HG03565 (cell line): Measurements from ENCODE around the gene LMNB1.
"Not testable (repeated sequence)": the region's sequence is repeated elsewhere in the genome, so short reads cannot be mapped to it uniquely, and the experiment has no call there.

Experiments used
- ATAC-seq: cut with Tn5 transposase; IDR thresholded peaks from one replicate; pipeline ENCODE4 v1.9.1; 2021; ENCODE audit warnings: mild to moderate bottlenecking, moderate library complexity; ENCODE audit not compliant: unreplicated experiment

The LMNB1 gene, protein sequence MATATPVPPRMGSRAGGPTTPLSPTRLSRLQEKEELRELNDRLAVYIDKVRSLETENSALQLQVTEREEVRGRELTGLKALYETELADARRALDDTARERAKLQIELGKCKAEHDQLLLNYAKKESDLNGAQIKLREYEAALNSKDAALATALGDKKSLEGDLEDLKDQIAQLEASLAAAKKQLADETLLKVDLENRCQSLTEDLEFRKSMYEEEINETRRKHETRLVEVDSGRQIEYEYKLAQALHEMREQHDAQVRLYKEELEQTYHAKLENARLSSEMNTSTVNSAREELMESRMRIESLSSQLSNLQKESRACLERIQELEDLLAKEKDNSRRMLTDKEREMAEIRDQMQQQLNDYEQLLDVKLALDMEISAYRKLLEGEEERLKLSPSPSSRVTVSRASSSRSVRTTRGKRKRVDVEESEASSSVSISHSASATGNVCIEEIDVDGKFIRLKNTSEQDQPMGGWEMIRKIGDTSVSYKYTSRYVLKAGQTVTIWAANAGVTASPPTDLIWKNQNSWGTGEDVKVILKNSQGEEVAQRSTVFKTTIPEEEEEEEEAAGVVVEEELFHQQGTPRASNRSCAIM

DNA sequence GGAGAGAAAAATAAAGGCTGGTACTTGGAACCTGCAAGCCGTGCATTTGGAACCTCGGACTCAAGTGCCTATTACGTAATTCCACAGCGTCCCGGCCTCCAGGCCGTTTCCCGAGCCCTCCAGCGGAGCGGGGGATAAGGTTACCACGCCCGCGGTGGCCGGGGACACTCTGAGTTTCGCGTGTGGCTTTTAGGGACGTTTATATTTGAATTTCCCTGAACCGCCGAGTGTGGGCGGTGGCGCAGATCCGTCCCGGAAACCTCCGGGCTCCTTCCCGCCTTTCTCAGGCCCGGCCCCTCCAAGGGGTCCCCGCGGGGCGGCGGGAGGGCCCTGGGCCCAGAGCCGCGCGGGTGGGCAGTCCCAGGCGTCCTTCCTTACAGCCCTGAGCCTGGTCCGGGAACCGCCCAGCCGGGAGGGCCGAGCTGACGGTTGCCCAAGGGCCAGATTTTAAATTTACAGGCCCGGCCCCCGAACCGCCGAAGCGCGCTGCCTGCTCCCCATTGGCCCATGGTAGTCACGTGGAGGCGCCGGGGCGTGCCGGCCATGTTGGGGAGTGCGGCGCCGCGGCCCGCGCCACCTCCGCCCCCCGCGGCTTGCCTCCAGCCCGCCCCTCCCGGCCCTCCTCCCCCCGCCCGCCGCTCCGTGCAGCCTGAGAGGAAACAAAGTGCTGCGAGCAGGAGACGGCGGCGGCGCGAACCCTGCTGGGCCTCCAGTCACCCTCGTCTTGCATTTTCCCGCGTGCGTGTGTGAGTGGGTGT, at the start of gene LMNB1:
LMNB1 (plus strand) TSS at position 638 of the 758 bp plus-strand sequence. CDS start 373 bp downstream, outside the sequence.
- ATAC-seq, result peak; percentile 56

DNA sequence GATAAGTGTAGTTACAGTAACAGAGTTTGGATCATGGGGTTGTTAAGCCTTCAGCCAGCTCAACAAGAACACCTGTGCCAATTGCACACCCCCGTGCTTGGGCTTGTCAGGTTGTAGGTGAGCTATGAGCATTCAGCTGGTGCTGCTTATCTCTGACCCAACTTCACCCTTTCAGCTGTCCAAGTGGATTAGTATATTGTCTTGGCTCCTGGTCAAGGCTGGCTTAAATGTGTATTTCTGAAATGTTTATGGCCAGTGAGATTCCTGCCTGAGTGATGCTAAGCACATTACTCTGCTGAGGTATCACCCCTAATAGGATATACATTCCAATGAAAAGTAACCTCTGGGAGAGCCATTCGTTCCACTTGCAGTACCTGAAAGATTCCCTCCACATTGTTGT, 44.2 kb upstream of the LMNB1 start:
- ATAC-seq, result no peak

DNA sequence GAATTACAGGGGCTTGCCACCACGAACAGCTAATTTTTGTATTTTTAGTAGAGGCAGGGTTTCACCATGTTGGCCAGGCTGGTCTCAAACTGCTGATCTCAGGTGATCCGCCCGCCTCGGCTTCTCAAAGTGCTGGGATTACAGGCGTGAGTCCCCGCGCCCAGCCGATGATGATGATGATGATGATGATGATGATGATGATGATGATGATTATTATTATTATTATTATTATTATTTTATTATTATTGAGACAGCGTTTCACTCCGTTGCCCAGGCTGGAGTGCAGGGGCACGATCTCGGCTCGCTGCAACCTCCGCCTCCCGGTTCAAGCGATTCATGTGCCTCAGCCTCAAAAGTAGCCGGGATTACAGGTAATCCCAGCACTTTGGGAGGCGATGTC, 42.4 kb upstream of the LMNB1 start:
- not testable (repeated sequence) for ATAC-seq

DNA sequence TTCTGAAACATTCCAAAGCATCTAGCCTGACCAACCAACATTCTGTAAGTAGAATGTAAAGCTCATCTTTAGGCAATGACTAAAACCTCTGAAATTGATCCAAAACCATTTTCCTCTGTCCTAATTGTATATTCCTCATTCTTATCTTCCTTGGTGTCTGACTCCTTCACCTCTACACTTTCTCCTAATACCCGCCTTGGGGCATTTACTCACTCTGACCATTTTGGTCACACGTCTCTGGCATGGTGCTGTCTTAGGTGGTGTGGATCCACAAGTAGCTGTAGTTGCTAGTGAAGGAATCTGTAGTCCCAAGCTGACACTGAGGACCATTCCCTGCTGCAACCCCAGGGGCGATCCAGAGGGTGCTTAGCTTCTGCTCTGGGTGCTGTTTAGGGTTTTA, 40.8 kb upstream of the LMNB1 start:
- no peak for ATAC-seq

DNA sequence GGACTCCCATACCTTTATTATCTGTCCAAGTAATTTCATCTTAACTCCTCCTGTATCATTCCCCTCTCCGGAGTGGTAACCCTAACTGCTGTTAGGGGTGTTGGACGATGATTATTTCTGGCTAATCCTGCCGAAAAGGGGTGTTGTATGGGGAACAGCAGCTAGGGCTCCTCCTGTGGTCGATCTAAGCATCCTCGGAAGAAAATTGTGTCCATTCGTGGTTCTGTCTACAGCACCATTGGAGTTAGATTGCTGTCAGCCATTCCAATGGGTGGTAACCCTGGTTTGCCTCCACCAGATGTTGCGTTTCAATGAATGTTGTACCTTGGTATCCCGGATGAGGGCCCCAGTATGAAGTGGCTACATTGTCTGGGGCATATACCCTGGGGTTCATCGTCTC, 35.6 kb upstream of the LMNB1 start:
- ATAC-seq, result no peak

DNA sequence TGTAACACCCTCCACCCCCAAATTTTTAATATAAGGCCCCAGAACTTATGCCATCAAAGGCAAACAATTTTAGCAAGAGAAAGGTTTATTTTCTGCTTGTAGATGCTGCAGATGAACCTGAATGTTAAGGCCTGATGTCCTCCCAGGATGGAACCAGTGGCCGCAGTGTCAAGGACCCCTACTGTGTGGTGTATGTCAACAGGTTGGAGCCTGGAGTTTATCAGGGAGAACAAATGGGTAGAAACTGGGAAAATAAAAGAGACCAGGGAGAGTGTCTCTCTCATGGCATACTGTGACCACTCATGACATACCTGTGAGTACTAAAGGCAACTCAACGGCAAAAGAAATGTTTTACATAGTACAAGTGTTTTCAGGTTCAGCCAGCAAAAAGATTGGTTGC, 34.5 kb upstream of the LMNB1 start:
- ATAC-seq, result no peak

DNA sequence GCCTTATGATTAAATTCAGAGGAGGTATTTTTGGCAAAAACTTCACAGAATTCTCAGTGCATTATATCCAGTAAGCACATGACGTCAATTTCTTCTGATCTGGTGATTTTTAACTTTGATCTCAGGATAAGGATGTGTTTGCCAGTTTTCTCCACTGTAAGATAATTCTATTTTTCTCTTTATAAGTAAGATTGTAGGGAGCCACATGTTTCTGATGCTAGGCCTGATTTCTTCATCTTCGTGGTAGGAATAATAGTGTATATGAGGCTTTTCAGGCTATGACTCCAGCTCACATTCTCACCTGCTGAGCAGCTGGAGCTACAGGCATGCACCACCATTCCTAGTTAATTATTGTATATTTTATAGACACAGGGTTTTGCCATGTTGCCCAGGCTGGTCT, 32.1 kb upstream of the LMNB1 start:
- no peak for ATAC-seq

DNA sequence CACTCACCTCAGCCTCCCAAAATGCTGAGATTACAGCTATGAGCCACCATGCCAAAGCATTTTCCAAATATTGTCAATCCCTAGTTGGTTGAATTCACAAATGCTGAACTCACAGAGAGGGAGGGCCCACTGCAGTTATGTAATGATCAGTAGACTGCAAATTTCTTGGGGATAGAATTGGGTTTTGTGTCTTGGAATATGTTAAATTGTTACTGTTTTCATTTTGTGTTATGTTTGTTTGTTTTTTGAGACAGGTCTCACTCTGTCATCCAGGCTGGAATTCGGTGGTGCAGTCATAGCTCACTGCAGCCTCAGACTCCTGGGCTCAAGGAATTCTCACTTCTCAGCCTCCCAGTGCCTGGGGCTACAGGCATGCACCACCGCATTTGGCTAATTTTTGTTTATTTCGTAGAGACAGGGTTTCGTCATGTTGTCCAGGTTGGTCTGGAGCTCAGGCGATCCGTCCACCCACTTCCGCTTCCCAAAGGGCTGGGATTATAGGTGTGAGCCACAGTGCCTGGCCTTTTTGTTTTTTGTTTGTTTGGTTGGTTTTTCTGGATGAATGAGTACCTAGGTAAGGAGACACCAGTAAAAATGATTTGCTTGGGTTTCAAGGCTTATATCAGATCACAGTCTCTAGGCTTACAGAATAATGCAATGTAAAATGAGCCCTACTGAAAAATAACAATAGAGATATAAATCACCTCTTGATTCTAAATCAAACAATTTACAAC, 31.5 kb upstream of the LMNB1 start:
- no peak for ATAC-seq

DNA sequence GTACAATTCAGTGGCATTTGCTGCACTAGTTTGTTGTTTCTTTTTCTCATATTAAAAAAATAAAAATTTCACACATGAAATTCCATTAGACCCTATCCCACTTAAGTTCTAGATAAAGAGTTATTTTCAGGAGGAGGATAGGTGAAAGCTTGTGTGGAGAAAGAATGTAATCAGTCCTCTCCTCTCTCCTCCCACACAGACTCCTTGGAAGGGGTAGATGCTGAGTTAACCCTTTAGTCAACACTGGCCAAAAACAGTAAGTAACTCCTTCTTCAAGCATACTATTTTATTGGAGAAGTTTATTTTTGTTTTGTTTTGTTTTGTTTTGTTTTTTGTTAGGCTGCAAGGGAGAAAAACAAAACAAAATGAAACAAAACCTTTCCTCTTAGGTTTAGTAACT, 30.6 kb upstream of the LMNB1 start:
- no peak for ATAC-seq

DNA sequence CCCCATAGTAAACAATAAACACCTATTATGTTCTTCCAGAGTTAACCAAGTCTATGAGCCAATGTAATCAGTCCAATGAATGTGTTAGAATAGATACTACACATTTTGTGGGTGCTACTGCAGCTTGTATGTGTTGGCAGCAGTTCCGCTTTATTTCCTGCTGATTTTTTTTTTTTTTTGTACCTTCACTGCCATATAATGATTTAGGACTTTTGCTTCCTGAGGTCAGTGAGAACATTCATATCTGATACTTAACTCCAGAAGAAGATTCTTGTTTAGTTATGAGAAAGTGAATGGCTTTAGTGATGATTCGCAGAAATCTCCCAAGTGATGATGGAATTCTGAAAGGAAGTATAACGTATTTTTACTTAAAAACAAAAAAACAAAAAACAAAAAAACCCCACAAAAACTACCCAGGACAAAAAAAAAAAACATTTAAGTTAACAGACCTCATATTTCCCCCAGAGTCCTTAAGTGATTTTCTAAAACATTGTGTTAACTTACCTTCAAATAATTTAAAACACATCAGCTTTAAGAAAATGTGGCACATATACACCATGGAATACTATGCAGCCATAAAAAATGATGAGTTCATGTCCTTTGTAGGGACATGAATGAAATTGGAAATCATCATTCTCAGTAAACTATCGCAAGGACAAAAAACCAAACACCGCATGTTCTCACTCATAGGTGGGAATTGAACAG, 24.7 kb upstream of the LMNB1 start:
- ATAC-seq, result no peak

DNA sequence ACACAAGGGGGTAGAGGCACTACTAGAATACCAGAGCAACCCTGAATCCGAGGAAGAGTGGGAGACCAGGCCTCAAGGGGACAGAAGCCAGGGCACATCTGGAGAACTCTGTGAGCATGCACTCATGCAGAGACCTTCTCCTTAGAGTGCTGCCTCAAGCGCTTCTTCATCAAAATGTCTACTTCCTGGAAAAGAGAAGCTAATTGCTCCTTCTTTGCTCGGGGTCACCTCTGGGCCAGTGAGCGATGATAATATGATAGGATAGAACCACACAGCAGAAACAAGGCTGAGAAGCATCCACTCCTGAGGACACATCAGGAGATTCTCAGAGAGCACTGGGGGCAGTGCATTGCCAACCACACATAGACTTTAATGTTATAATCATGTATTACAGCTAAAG, 23.7 kb upstream of the LMNB1 start:
- no peak for ATAC-seq

DNA sequence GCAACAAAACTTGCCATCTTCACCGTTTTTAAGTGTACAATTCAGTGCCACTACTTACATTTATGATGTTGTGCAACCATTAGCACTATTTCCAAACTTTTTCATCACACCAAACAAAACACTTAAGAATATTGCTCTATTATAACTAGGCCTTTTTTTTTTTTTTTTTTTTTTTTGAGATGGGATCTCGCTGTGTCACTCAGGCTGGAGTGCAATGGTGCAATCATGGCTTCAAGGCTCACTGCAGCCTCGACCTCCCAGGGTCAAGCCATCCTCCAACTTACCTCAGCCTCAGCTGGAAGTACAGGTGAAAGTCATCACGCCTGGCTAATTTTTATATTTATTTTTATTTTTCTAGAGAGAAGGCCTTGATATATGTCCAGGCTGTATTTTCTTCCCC, 22.3 kb upstream of the LMNB1 start:
- ATAC-seq, result no peak

DNA sequence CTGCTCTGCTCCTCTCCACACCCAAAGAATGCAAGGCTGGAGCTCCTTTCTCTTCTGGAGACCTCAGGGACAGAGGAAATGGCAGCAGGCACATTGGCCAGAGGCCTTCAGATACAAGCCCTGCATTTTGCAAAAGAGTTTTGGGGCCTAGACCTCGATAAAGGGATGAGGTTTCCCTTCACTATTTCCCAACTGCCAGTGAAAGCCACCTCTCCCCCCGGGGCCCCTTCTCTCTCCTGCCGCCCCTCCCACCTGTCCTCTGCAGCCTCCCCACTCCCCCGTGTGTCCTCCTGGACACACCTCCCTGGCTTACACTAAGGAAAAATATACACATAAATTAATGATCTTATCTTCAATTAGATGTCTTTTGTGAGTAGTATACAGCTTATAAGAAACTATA, 21.3 kb upstream of the LMNB1 start:
- ATAC-seq, result no peak

DNA sequence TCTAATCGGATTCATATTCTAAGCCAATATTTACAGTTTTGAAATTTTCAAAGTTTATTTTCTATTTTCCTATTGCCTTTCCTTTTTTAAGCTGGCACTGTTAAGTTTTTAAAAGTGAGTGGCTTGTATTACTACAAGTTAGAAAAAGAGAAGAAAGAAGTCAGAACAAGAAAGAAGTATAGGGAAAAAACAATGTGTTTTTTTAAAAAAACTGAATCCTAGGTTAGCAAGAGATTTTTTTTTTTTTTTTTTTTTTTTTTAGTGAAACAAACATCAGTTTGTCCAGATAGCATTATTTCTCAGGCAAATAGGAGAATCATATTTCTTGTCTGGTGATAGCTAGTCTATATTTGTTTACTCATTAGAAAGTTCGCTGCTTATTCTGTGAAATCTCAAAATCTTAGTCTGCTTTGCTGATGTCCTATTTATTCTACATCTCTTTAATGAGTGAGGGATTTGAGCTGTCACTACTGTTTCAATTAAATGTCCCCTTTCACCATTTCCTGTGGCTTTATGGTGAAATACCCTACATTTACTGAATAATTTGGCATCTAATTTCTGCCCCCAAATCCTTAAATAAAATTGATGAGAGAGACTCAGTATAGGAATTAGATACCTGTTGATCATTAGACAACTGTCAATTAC, 19.1 kb upstream of the LMNB1 start:
- ATAC-seq, result no peak

DNA sequence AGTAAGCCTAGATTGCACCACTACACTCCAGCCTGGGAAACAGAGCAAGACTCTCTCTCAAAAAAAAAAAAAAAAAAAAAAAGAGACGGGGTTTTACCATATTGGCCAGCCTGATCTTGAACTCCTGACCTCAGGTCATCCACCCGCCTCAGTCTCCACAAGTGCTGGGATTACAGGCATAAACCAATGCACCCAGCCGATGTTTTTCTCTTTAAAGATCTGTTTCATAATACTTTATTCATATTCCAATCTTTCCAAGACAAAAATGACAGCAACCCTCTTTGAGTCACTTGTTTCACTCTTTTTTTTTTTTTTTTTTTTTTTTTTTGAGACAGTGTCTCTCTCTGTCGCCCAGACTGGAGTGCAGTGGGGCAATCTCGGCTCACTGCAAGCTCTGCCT, 13.6 kb upstream of the LMNB1 start:
- no peak for ATAC-seq

DNA sequence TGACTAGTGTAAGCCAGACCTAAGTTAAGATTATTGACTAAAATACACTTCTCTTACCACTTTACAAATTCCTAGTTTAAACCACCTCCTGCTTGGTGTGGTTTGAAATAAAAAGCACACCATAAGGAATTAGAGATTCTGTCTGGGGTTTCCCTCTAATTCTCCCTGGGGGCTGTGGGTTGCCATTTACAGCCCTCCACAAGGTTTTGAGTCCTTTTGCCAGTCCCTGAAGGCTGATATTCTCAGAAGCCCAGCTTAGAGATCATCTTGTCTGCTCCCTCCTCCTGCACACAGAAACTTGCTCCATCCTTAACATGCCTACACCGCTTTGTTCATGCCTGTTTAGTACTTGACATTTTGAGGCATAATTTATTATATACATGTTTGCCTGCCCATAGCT, 7.2 kb upstream of the LMNB1 start:
- no peak for ATAC-seq

DNA sequence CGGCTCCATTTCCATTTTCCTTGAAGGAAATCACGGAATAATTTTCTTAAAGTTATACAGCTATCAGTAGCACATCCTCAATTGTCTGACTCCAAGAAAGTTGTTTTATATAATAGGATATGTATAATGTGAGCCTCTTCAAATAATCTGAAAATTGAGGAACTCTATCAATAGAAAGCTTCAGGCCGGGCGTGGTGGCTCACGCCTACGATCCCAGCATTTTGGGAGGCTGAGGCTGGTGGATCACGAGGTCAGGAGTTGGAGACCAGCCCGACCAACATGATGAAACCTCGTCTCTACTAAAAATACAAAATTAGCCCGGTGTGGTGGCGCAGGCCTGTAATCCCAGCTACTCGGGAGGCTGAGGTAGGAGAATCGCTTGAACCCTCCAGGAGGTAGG, 3.4 kb upstream of the LMNB1 start:
- not testable (repeated sequence) for ATAC-seq

DNA sequence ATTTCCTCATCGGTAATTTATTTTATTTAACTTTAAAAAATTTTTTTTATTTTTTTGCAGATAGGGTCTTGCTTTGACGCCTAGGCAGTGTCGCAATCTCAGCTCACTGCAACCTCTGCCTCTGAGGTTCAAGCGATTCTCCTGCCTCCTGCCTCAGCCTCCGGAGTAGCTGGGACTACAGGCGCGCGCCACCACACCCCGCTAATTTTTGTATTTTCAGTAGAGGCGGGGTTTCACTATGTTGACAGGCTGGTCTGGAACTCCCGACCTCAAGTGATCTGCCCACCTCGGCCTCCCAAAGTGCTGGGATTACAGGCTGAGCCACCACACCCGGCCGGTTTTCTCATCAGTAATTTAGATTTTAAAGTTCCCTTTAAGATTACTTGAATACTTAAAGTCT, 2.3 kb upstream of the LMNB1 start:
- not testable (repeated sequence) for ATAC-seq

DNA sequence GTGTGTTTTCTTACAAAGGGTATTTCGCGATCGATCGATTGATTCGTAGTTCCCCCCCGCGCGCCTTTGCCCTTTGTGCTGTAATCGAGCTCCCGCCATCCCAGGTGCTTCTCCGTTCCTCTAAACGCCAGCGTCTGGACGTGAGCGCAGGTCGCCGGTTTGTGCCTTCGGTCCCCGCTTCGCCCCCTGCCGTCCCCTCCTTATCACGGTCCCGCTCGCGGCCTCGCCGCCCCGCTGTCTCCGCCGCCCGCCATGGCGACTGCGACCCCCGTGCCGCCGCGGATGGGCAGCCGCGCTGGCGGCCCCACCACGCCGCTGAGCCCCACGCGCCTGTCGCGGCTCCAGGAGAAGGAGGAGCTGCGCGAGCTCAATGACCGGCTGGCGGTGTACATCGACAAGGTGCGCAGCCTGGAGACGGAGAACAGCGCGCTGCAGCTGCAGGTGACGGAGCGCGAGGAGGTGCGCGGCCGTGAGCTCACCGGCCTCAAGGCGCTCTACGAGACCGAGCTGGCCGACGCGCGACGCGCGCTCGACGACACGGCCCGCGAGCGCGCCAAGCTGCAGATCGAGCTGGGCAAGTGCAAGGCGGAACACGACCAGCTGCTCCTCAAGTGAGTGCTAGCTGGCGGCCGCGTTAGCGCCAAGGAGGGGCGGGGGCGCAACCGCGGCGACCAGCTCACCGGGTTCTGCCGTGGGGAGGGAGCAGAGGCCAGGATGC, 480 bp downstream of the LMNB1 start:
- no peak for ATAC-seq
